H9 (cell line): ENCODE data around the gene DYNC2H1. TPM values are rescaled to one million over a fixed set of nuclear protein-coding genes. Genes with fewer than 3 reads are reported as not detected.
A peak's percentile ranks its signal among the peaks of the same experiment; 100 is the strongest.

ENCODE experiments used
- DNase-seq: peaks from one replicate; pipeline ENCODE4 v3.0.0-alpha.2; 2017
- H2AFZ ChIP-seq: one replicate; pipeline ENCODE4 v1.6.1; 2013; ENCODE audit warnings: mild to moderate bottlenecking, low read length, control low read depth, moderate library complexity
- H2AK5ac ChIP-seq: 2 replicates; pipeline ENCODE4 v1.6.1; 2013; ENCODE audit warnings: low read length, control low read depth, mixed read lengths; ENCODE audit not compliant: insufficient read length
- H2BK120ac ChIP-seq: one replicate; pipeline ENCODE4 v1.6.1; 2013; ENCODE audit warnings: low read depth, mild to moderate bottlenecking, low read length, control low read depth, inconsistent platforms; ENCODE audit not compliant: poor library complexity, severe bottlenecking
- H2BK12ac ChIP-seq: 2 replicates; pipeline ENCODE4 v1.6.1; 2013; ENCODE audit warnings: low read length, control low read depth, mixed read lengths, low read depth; ENCODE audit not compliant: insufficient read length
- H2BK15ac ChIP-seq: 2 replicates; pipeline ENCODE4 v1.6.1; 2013; ENCODE audit warnings: low read depth, low read length, control low read depth
- H2BK20ac ChIP-seq: one replicate; pipeline ENCODE4 v1.6.1; 2013; ENCODE audit warnings: low read depth, mild to moderate bottlenecking, low read length, control low read depth, inconsistent platforms; ENCODE audit not compliant: poor library complexity, severe bottlenecking
- H2BK5ac ChIP-seq: 2 replicates; pipeline ENCODE4 v1.6.1; 2013; ENCODE audit warnings: low read length, control low read depth, mixed read lengths; ENCODE audit not compliant: insufficient read length
- H3K14ac ChIP-seq: 2 replicates; pipeline ENCODE4 v1.6.1; 2013; ENCODE audit warnings: low read length, control low read depth; ENCODE audit not compliant: insufficient read depth
- H3K18ac ChIP-seq: 2 replicates; pipeline ENCODE4 v1.6.1; 2013; ENCODE audit warnings: low read depth, mild to moderate bottlenecking, mixed read lengths, low read length, control low read depth; ENCODE audit not compliant: insufficient read length
- H3K23ac ChIP-seq: 2 replicates; pipeline ENCODE4 v1.6.1; 2013; ENCODE audit warnings: low read length, control low read depth, mixed read lengths, low read depth; ENCODE audit not compliant: insufficient read length
- H3K23me2 ChIP-seq: 2 replicates; pipeline ENCODE4 v1.6.1; 2013; ENCODE audit warnings: low read depth, mild to moderate bottlenecking, mixed read lengths, low read length, control low read depth; ENCODE audit not compliant: insufficient read length, poor library complexity, severe bottlenecking
- H3K27ac ChIP-seq: 2 replicates; pipeline ENCODE4 v1.5.1; 2013; ENCODE audit warnings: low read length, control low read depth, mixed read lengths, low read depth; ENCODE audit not compliant: insufficient read length
- H3K27me3 ChIP-seq: 2 replicates; pipeline ENCODE4 v1.6.1; 2013; ENCODE audit warnings: low read length, control low read depth, inconsistent platforms; ENCODE audit not compliant: insufficient read depth
- H3K4ac ChIP-seq: 2 replicates; pipeline ENCODE4 v1.6.1; 2013; ENCODE audit warnings: low read depth, mild to moderate bottlenecking, control low read depth, inconsistent platforms, low read length, moderate library complexity
- H3K4me1 ChIP-seq: 2 replicates; pipeline ENCODE4 v1.6.1; 2013; ENCODE audit warnings: low read length, control low read depth, inconsistent platforms; ENCODE audit not compliant: insufficient read depth
- H3K4me2 ChIP-seq: 2 replicates; pipeline ENCODE4 v1.6.1; 2013; ENCODE audit warnings: low read length, control low read depth, mixed read lengths; ENCODE audit not compliant: insufficient read length, insufficient read depth
- H3K56ac ChIP-seq: 2 replicates; pipeline ENCODE4 v1.6.1; 2013; ENCODE audit warnings: low read depth, mild to moderate bottlenecking, mixed read lengths, low read length, control low read depth; ENCODE audit not compliant: insufficient read length
- H3K79me1 ChIP-seq: 2 replicates; pipeline ENCODE4 v1.6.1; 2013; ENCODE audit warnings: low read depth, mild to moderate bottlenecking, moderate library complexity, low read length, control low read depth, inconsistent platforms; ENCODE audit not compliant: insufficient read depth, poor library complexity, severe bottlenecking
- H3K79me2 ChIP-seq: 2 replicates; pipeline ENCODE4 v1.6.1; 2013; ENCODE audit warnings: low read length, control low read depth, inconsistent platforms; ENCODE audit not compliant: insufficient read depth
- H3K9ac ChIP-seq: 2 replicates; pipeline ENCODE4 v1.6.1; 2013; ENCODE audit warnings: low read length, control low read depth, mixed read lengths; ENCODE audit not compliant: insufficient read length; ENCODE audit errors: extremely low read depth
- H3K9me3 ChIP-seq: one replicate; pipeline ENCODE4 v1.6.1; 2013; ENCODE audit warnings: low read depth, low read length, inconsistent platforms; ENCODE audit not compliant: control insufficient read depth
- H3T11ph ChIP-seq: one replicate; pipeline ENCODE4 v1.6.1; 2013; ENCODE audit warnings: mild to moderate bottlenecking, low read length, control low read depth, inconsistent platforms
- H4K20me1 ChIP-seq: one replicate; pipeline ENCODE4 v1.6.1; 2013; ENCODE audit not compliant: control insufficient read depth, insufficient read length, insufficient read depth
- H4K5ac ChIP-seq: 2 replicates; pipeline ENCODE4 v1.6.1; 2013; ENCODE audit warnings: low read depth, mild to moderate bottlenecking, mixed read lengths, low read length, control low read depth; ENCODE audit not compliant: insufficient read length
- H4K8ac ChIP-seq: replicated peaks from 2 replicates; pipeline ENCODE4 v1.6.1; 2013; ENCODE audit warnings: low read length, control low read depth, mixed read lengths, low read depth; ENCODE audit not compliant: insufficient read length
- H4K91ac ChIP-seq: 2 replicates; pipeline ENCODE4 v1.6.1; 2013; ENCODE audit warnings: low read depth, mild to moderate bottlenecking, moderate library complexity, mixed read lengths, low read length, control low read depth; ENCODE audit not compliant: insufficient read length
- H3K27ac Mint-ChIP-seq, 3 experiments: 2 replicates in 2 of 3; 3 replicates in 1 of 3; pipeline ENCODE4 v1.8.0; 2020 to 2021; ENCODE audit warnings: mixed read lengths in 3 of 3, mild to moderate bottlenecking in 1 of 3, moderate library complexity in 1 of 3
- H3K27me3 Mint-ChIP-seq: 2 replicates; pipeline ENCODE4 v1.8.0; 2021; ENCODE audit warnings: low read depth, mild to moderate bottlenecking, moderate library complexity, mixed read lengths
- H3K36me3 Mint-ChIP-seq, 3 experiments: 2 replicates in 2 of 3; 3 replicates in 1 of 3; pipeline ENCODE4 v1.8.0; 2020 to 2021; ENCODE audit warnings: low read depth in 3 of 3, mixed read lengths in 3 of 3; ENCODE audit not compliant: insufficient read depth in 1 of 3
- H3K4me1 Mint-ChIP-seq, 2 experiments: 2 replicates each; pipeline ENCODE4 v1.8.0; 2020; ENCODE audit warnings: mixed read lengths in 2 of 2
- H3K4me3 Mint-ChIP-seq, 2 experiments: 2 replicates in 1 of 2; 3 replicates in 1 of 2; pipeline ENCODE4 v1.8.0; 2020 to 2021; ENCODE audit warnings: mild to moderate bottlenecking in 2 of 2, mixed read lengths in 2 of 2, moderate library complexity in 1 of 2
- H3K9me3 Mint-ChIP-seq, 2 experiments: 2 replicates in 1 of 2; 3 replicates in 1 of 2; pipeline ENCODE4 v1.8.0; 2020; ENCODE audit warnings: mild to moderate bottlenecking in 2 of 2, mixed read lengths in 2 of 2, moderate library complexity in 1 of 2
- CTCF ChIP-seq: fragments of 200-600 bp; sonication (generic); conservative IDR thresholded peaks from 3 replicates; pipeline ENCODE4 v1.8.0; 2021; ENCODE audit warnings: antibody characterized with exemption, mild to moderate bottlenecking
- total RNA-seq: library from RNA; stranded (reverse); gene quantifications from 2 replicates; pipeline ENCODE4 v1.2.1, GENCODE V29; 2021

Gene DYNC2H1
- total RNA-seq, 1 experiment from 2014 or later, result 13.2 TPM

- Histone ChIP-seq H3K9ac (no peak overlapping the region), H3K27ac (no peak overlapping the region), H3K14ac (no peak overlapping the region), H3K4me1 (no peaks in the 10 kb centered on the region), H3K27me3 (no peaks in the 10 kb centered on the region), H3K4me2 (no peak overlapping the region), H3K23me2 (no peaks in the 10 kb centered on the region), H2AFZ (no peak overlapping the region), H2AK5ac (no peak overlapping the region), H2BK120ac (no peak overlapping the region), H3K79me2 (peaks cover 10% of the 10 kb centered on the region; the same call in 1 of the 2 replicates), H3K4ac (no peak overlapping the region), H3K9me3 (no peaks in the 10 kb centered on the region), H2BK15ac (no peak overlapping the region), H3K18ac (no peak overlapping the region), H4K5ac (no peak overlapping the region), H3K79me1 (peaks cover 3% of the 10 kb centered on the region), H4K20me1 (no peaks in the 10 kb centered on the region), H4K8ac (no peak overlapping the region), H3K56ac (no peak overlapping the region), H2BK20ac (no peak overlapping the region), H2BK5ac (no peak overlapping the region), H2BK12ac (no peak overlapping the region), H4K91ac (no peak overlapping the region), H3T11ph (no peak overlapping the region), H3K23ac (no peak overlapping the region)
- H3K36me3 Mint-ChIP-seq, result peaks cover 34 to 58% (median 56%) of the 10 kb centered on the region in 3 experiments; a peak in 6 of 7 replicates
- no peak for TF ChIP-seq CTCF
- peaks cover 18% of the 10 kb centered on the region in 2 experiments for H3K4me1 Mint-ChIP-seq
- H3K27ac Mint-ChIP-seq, result peak overlapping the region in 1 of 3 experiments; percentile 87; a peak in 2 of 7 replicates
- no peak overlapping the region for H3K4me3 Mint-ChIP-seq
- no peaks in the 10 kb centered on the region for H3K9me3 Mint-ChIP-seq
- H3K27me3 Mint-ChIP-seq, result no peaks in the 10 kb centered on the region
- DNase-seq, result no peak
Measured at GRCh38 chr11:103070142-103070541, 39.1 kb upstream of the DYNC2H1 start.
